GM23338 (cell line): Measurements from ENCODE around the gene PLA2G5. TPM values are rescaled to one million over a fixed set of nuclear protein-coding genes. Genes with fewer than 3 reads are reported as not detected.

Source experiments
- ATAC-seq: fragments of 200-7000 bp; cut with Tn5 transposase; 3 replicates; pipeline ENCODE4 v1.9.1; 2020
- DNase-seq: peaks from one replicate; pipeline ENCODE4 v3.0.0-alpha.2; 2015; ENCODE audit warnings: low spot score
- H2AFZ ChIP-seq: fragments of 200-600 bp; sonication (generic); 2 replicates; pipeline ENCODE4 v1.8.0; 2016; ENCODE audit warnings: antibody characterized with exemption, mild to moderate bottlenecking, moderate library complexity
- H3F3A ChIP-seq: fragments of 200-600 bp; sonication (generic); replicated peaks from 2 replicates; pipeline ENCODE4 v1.8.0; 2017; ENCODE audit warnings: antibody characterized with exemption, mixed run types, low read depth
- H3K27ac ChIP-seq: fragments of 200-600 bp; sonication (generic); 2 replicates; pipeline ENCODE4 v1.6.1; 2016; ENCODE audit warnings: low read depth
- H3K27me3 ChIP-seq: fragments of 200-600 bp; sonication (generic); 2 replicates; pipeline ENCODE4 v1.8.0; 2016; ENCODE audit warnings: mild to moderate bottlenecking, mixed run types, moderate library complexity; ENCODE audit not compliant: insufficient read depth
- H3K36me3 ChIP-seq: fragments of 200-600 bp; sonication (generic); 2 replicates; pipeline ENCODE4 v1.8.0; 2016; ENCODE audit warnings: mild to moderate bottlenecking; ENCODE audit not compliant: insufficient read depth
- H3K4me1 ChIP-seq: fragments of 200-600 bp; sonication (generic); 2 replicates; pipeline ENCODE4 v1.8.0; 2016; ENCODE audit warnings: mild to moderate bottlenecking, moderate library complexity; ENCODE audit not compliant: insufficient read depth
- H3K4me2 ChIP-seq: fragments of 200-600 bp; sonication (generic); 2 replicates; pipeline ENCODE4 v1.7.1; 2017; ENCODE audit warnings: mixed run types
- H3K4me3 ChIP-seq: fragments of 200-600 bp; sonication (generic); 2 replicates; pipeline ENCODE4 v1.6.1; 2016; ENCODE audit warnings: mixed run types
- H3K79me2 ChIP-seq: fragments of 200-600 bp; sonication (generic); replicated peaks from 2 replicates; pipeline ENCODE4 v1.8.0; 2017; ENCODE audit warnings: mild to moderate bottlenecking; ENCODE audit not compliant: insufficient read depth
- H3K9me2 ChIP-seq: fragments of 200-600 bp; sonication (generic); 2 replicates; pipeline ENCODE4 v1.8.0; 2017; ENCODE audit not compliant: insufficient read depth
- H4K20me1 ChIP-seq: fragments of 200-600 bp; sonication (generic); replicated peaks from 2 replicates; pipeline ENCODE4 v1.8.0; 2017; ENCODE audit warnings: mild to moderate bottlenecking; ENCODE audit not compliant: insufficient read depth
- H3K27ac Mint-ChIP-seq: 2 replicates; pipeline ENCODE4 v1.8.0; 2020; ENCODE audit warnings: inconsistent platforms, mild to moderate bottlenecking, moderate library complexity, mixed read lengths
- H3K27me3 Mint-ChIP-seq: 3 replicates; pipeline ENCODE4 v1.8.0; 2022; ENCODE audit warnings: low read depth, mild to moderate bottlenecking, moderate library complexity, mixed read lengths, inconsistent platforms; ENCODE audit not compliant: insufficient read depth, poor library complexity
- H3K36me3 Mint-ChIP-seq: 3 replicates; pipeline ENCODE4 v1.8.0; 2021; ENCODE audit warnings: low read depth, mild to moderate bottlenecking, inconsistent platforms, moderate library complexity, mixed read lengths
- H3K4me1 Mint-ChIP-seq: 3 replicates; pipeline ENCODE4 v1.8.0; 2020; ENCODE audit warnings: mild to moderate bottlenecking, inconsistent platforms, mixed read lengths
- H3K4me3 Mint-ChIP-seq: 3 replicates; pipeline ENCODE4 v1.8.0; 2021; ENCODE audit warnings: moderate library complexity, mild to moderate bottlenecking, inconsistent platforms, mixed read lengths
- H3K9me3 Mint-ChIP-seq: 3 replicates; pipeline ENCODE4 v1.8.0; 2020; ENCODE audit warnings: moderate library complexity, mild to moderate bottlenecking, inconsistent platforms, mixed read lengths
- CREB1 ChIP-seq: fragments of 250-450 bp; sonication (Bioruptor Pico); IDR thresholded peaks from 2 replicates; pipeline ENCODE4 v1.5.0; 2020; ENCODE audit warnings: low read depth, mild to moderate bottlenecking, moderate library complexity
- EZH2 ChIP-seq: fragments of 200-600 bp; sonication (generic); IDR thresholded peaks from one replicate; pipeline ENCODE4 v1.8.0; 2017; ENCODE audit warnings: antibody characterized with exemption, mild to moderate bottlenecking, low read depth; ENCODE audit not compliant: unreplicated experiment
- EZH2phosphoT487 ChIP-seq: fragments of 200-600 bp; sonication (generic); IDR thresholded peaks from one replicate; pipeline ENCODE4 v1.8.1; 2018; ENCODE audit warnings: antibody characterized with exemption; ENCODE audit not compliant: unreplicated experiment
- NANOG ChIP-seq: IDR thresholded peaks from 2 replicates; pipeline ENCODE4 v1.6.1; 2016; ENCODE audit warnings: antibody characterized with exemption, borderline replicate concordance
- POLR2AphosphoS5 ChIP-seq: IDR thresholded peaks from 2 replicates; pipeline ENCODE4 v1.6.1; 2016; ENCODE audit warnings: antibody characterized with exemption, low read depth
- REST ChIP-seq: IDR thresholded peaks from one replicate; pipeline ENCODE4 v1.6.1; 2018; ENCODE audit warnings: antibody characterized with exemption; ENCODE audit not compliant: unreplicated experiment
- STAT1 ChIP-seq: IDR thresholded peaks from one replicate; pipeline ENCODE4 v1.6.1; 2016; ENCODE audit warnings: antibody characterized with exemption; ENCODE audit not compliant: unreplicated experiment
- ZNF114 ChIP-seq: fragments of 250-450 bp; sonication (Bioruptor Pico); IDR thresholded peaks from 2 replicates; pipeline ENCODE4 v1.5.0; 2020; ENCODE audit warnings: mild to moderate bottlenecking, moderate library complexity
- polyA plus RNA-seq: library from polyadenylated mRNA; unstranded; fragments of >200 nt; fragmentation: Nextera tagmentation; extraction: Ambion mirVana; gene quantifications from 2 replicates; pipeline ENCODE4 v1.2.1, GENCODE V29; 2016
- total RNA-seq: library from RNA; depleted of rRNA; stranded (reverse); fragments of >200 nt; shearing (Covaris generic); gene quantifications from 2 replicates; pipeline ENCODE4 v1.2.3, GENCODE V29; 2014
- TF ChIP-seq, protein P1 (sequence below): IDR thresholded peaks from 2 replicates; pipeline ENCODE4 v1.6.1; 2016; ENCODE audit warnings: antibody characterized with exemption
- TF ChIP-seq, protein P2 (sequence below): fragments of 250-450 bp; sonication (Bioruptor Pico); IDR thresholded peaks from 2 replicates; pipeline ENCODE4 v1.5.0; 2020; ENCODE audit warnings: mild to moderate bottlenecking, moderate library complexity
- TF ChIP-seq, protein P3 (sequence below), 2 experiments: fragments of 200-600 bp in 1 of 2; sonication (generic) in 1 of 2; conservative IDR thresholded peaks; 2 replicates each; pipeline versions ENCODE4 v1.5.1 to v1.6.1; 2016 to 2017; ENCODE audit warnings: antibody characterized with exemption in 2 of 2, low read depth in 2 of 2, mild to moderate bottlenecking in 2 of 2, moderate library complexity in 1 of 2

The PLA2G5 gene
- total and polyA plus RNA-seq, 2 experiments from 2014 or later = not detected

DNA sequence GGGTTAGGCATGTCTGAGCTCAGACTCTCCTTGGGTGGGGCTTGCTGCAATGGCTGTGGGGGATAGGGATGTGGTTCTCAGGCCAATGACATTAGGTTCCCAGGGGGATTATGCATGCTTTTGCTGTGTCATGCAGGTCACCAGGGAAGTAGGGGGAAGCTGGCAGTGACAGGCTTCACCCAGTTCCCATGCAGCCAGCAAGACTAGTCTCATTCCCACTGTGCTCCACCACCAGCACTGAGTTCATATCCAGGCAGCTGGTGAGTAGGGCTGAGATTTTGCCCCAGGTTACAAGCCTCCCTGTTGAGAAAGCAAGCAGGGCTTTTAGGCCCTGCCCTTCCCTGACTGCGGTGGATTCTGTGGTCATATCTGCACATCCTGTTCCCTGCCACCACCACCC lies 32.1 kb upstream of the PLA2G5 start (continued):
- TF ChIP-seq, protein P1, sequence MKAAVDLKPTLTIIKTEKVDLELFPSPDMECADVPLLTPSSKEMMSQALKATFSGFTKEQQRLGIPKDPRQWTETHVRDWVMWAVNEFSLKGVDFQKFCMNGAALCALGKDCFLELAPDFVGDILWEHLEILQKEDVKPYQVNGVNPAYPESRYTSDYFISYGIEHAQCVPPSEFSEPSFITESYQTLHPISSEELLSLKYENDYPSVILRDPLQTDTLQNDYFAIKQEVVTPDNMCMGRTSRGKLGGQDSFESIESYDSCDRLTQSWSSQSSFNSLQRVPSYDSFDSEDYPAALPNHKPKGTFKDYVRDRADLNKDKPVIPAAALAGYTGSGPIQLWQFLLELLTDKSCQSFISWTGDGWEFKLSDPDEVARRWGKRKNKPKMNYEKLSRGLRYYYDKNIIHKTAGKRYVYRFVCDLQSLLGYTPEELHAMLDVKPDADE = no peak
- no peak for TF ChIP-seq REST
- TF ChIP-seq NANOG = no peak
- TF ChIP-seq EZH2 = no peak

DNA sequence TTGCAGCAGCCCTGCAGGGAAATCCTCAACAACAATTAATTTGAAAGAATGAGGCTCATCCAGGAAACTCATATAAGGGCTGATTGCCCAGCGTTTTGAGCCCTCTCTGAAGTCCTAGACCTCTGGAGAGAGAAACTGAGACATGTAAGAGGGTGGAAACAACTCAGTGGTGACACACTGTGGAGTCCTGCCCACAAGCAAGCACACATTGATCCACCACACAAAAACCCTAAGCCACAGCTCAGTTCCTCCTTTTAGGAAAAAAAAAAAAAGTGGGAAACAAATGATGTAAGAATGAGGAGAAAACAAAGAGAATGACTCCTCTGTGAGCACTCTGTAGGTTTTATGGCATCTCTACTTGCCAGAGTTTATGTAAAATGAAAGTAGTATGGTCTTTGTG lies 22.9 kb upstream of the PLA2G5 start:
- Histone ChIP-seq H3K4me3 (no peak overlapping the region), H3F3A (no peaks in the 10 kb centered on the region), H3K9me2 (no peaks in the 10 kb centered on the region), H2AFZ (no peak overlapping the region), H4K20me1 (no peaks in the 10 kb centered on the region), H3K79me2 (no peaks in the 10 kb centered on the region), H3K27ac (no peak overlapping the region), H3K4me2 (no peak overlapping the region), H3K4me1 (no peaks in the 10 kb centered on the region), H3K36me3 (peaks cover 4% of the 10 kb centered on the region), H3K27me3 (no peaks in the 10 kb centered on the region)
- peaks cover 27% of the 10 kb centered on the region for H3K36me3 Mint-ChIP-seq
- H3K4me3 Mint-ChIP-seq = no peak overlapping the region
- peaks cover 2% of the 10 kb centered on the region for H3K27me3 Mint-ChIP-seq
- H3K4me1 Mint-ChIP-seq = no peaks in the 10 kb centered on the region
- peaks cover 33% of the 10 kb centered on the region for H3K9me3 Mint-ChIP-seq
- ATAC-seq (no peak), DNase-seq (no peak)
- H3K27ac Mint-ChIP-seq = no peak overlapping the region
- TF ChIP-seq NANOG (no peak), EZH2phosphoT487 (no peak), STAT1 (no peak), CREB1 (CRISPR knock-in tag) (no peak), EZH2 (no peak), ZNF114 (CRISPR knock-in tag) (no peak), POLR2AphosphoS5 (no peak)
- TF ChIP-seq, protein P2, sequence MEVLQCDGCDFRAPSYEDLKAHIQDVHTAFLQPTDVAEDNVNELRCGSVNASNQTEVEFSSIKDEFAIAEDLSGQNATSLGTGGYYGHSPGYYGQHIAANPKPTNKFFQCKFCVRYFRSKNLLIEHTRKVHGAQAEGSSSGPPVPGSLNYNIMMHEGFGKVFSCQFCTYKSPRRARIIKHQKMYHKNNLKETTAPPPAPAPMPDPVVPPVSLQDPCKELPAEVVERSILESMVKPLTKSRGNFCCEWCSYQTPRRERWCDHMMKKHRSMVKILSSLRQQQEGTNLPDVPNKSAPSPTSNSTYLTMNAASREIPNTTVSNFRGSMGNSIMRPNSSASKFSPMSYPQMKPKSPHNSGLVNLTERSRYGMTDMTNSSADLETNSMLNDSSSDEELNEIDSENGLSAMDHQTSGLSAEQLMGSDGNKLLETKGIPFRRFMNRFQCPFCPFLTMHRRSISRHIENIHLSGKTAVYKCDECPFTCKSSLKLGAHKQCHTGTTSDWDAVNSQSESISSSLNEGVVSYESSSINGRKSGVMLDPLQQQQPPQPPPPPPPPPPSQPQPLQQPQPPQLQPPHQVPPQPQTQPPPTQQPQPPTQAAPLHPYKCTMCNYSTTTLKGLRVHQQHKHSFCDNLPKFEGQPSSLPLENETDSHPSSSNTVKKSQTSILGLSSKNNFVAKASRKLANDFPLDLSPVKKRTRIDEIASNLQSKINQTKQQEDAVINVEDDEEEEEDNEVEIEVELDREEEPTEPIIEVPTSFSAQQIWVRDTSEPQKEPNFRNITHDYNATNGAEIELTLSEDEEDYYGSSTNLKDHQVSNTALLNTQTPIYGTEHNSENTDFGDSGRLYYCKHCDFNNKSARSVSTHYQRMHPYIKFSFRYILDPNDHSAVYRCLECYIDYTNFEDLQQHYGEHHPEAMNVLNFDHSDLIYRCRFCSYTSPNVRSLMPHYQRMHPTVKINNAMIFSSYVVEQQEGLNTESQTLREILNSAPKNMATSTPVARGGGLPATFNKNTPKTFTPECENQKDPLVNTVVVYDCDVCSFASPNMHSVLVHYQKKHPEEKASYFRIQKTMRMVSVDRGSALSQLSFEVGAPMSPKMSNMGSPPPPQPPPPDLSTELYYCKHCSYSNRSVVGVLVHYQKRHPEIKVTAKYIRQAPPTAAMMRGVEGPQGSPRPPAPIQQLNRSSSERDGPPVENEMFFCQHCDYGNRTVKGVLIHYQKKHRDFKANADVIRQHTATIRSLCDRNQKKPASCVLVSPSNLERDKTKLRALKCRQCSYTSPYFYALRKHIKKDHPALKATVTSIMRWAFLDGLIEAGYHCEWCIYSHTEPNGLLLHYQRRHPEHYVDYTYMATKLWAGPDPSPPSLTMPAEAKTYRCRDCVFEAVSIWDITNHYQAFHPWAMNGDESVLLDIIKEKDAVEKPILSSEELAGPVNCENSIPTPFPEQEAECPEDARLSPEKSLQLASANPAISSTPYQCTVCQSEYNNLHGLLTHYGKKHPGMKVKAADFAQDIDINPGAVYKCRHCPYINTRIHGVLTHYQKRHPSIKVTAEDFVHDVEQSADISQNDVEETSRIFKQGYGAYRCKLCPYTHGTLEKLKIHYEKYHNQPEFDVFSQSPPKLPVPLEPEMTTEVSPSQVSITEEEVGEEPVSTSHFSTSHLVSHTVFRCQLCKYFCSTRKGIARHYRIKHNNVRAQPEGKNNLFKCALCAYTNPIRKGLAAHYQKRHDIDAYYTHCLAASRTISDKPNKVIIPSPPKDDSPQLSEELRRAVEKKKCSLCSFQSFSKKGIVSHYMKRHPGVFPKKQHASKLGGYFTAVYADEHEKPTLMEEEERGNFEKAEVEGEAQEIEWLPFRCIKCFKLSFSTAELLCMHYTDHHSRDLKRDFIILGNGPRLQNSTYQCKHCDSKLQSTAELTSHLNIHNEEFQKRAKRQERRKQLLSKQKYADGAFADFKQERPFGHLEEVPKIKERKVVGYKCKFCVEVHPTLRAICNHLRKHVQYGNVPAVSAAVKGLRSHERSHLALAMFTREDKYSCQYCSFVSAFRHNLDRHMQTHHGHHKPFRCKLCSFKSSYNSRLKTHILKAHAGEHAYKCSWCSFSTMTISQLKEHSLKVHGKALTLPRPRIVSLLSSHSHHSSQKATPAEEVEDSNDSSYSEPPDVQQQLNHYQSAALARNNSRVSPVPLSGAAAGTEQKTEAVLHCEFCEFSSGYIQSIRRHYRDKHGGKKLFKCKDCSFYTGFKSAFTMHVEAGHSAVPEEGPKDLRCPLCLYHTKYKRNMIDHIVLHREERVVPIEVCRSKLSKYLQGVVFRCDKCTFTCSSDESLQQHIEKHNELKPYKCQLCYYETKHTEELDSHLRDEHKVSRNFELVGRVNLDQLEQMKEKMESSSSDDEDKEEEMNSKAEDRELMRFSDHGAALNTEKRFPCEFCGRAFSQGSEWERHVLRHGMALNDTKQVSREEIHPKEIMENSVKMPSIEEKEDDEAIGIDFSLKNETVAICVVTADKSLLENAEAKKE (CRISPR knock-in tag) = no peak
- TF ChIP-seq, protein P1 = no peak
- TF ChIP-seq, protein P3, sequence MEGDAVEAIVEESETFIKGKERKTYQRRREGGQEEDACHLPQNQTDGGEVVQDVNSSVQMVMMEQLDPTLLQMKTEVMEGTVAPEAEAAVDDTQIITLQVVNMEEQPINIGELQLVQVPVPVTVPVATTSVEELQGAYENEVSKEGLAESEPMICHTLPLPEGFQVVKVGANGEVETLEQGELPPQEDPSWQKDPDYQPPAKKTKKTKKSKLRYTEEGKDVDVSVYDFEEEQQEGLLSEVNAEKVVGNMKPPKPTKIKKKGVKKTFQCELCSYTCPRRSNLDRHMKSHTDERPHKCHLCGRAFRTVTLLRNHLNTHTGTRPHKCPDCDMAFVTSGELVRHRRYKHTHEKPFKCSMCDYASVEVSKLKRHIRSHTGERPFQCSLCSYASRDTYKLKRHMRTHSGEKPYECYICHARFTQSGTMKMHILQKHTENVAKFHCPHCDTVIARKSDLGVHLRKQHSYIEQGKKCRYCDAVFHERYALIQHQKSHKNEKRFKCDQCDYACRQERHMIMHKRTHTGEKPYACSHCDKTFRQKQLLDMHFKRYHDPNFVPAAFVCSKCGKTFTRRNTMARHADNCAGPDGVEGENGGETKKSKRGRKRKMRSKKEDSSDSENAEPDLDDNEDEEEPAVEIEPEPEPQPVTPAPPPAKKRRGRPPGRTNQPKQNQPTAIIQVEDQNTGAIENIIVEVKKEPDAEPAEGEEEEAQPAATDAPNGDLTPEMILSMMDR (conservative IDR thresholded peaks at IDR 0.05; ENCODE audit: low read depth in 2 of 2) = no peak
